HG02973 (cell line): ENCODE measurements around the gene ADCY9.
"Not testable (repeated sequence)": the region's sequence is repeated elsewhere in the genome, so short reads cannot be mapped to it uniquely, and the experiment has no call there.

Experiments
- ATAC-seq: cut with Tn5 transposase; IDR thresholded peaks from one replicate; pipeline ENCODE4 v1.9.1; 2021; ENCODE audit warnings: moderate library complexity; ENCODE audit not compliant: unreplicated experiment

ADCY9 gene

DNA sequence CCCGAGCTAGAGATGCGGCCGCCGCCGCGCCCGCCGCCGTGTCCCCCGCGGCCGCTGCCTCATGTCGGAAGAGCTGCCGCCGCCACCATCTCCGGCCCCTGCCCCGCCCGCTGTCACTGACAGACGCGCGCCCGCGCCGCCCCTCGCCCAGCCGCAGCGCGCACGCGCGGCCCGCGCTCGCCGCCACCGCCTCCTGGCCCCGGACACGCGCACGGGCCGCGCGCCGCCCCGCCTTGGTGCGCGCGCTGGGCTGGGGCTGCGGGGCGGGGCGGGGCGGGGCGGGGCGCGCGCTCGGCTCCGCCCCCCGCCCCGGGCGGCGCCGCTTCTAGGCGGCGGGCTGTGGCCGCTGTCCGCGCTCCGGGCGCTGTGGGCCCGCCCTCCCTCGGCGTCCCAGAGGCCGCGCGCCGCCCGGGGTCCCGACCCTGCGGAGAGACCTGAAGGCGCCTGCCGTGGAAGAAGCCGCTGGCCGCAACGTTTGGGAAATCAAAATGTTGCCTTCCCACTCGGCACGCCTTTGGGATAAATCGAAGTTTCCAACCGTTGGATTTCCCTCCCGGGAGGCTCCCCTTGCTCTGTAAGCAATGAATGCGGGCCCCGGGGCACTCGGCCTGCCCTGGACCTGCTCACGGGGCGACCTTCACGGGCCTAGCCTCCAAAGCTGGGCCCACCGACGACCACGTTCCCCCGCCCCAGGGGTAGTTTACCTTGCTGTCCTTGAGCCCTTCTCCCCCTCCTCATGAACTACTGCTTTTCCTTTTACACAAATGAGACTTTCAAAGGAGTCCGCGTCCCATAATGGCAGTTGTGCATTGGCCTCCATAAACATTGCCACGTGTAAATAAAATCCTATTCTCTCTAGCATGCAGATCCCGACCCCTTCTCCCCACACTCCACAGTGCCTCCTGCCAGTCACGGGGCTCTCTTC lies at the start of gene ADCY9:
Gene ADCY9 (minus strand): TSS at position 118 of the 925 bp plus-strand sequence. CDS start 1,000 bp downstream, outside the sequence.
- peak; percentile 44 for ATAC-seq

DNA sequence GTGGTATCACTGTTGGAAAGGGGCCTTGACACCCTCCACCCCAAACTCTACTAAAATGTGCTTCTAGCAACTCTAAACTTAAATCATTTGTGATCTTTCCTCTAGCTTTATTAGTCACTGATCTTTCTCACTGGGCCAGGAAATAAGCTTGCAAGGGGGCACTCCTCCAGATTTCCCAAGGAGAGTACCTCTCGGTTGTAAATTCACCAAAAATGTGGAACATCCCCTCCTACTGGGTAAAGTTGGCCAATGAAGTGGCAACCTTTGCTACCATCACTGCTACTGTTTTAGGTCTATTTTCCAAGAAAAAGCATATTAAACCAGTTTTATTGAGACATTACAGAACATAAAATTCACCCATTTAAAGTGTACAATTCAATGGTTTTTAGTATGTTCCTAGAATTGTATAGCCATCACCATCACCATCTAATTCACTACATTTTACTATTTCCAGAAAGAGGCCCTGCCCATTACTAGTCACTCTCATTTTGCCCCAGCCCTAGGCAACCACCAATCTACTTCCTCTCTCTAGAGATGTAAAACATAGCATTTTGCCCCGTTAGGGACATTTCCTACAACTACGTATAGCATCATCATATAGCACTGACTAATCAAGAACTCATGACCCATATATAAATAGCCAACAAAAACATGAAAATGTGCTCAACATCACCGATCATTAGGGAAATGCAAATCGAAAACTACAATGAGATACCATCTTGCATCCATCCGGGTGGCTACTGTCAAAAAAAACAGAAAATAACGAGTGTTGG lies 44.6 kb upstream of the ADCY9 start:
- ATAC-seq, result no peak

DNA sequence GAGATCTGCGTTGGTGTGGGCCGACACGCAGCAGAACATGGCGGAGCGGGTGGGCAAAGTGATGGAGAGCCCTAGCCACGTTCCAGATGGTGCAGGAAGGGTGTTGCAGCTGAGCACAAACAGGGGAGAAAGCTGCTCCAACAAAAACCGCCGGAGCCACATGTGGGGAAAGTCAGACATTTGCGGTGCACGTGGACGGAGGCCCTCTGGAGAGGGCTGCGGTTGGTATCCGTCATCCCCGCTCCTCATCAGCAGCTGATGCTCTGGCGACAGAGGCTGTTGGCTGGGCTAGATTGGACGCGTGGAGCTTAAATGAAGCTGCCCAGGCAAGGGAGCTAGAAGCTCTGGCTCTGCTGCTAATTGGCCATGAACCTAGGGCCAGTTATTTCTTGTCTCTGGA lies 43.5 kb upstream of the ADCY9 start:
- ATAC-seq, result no peak

DNA sequence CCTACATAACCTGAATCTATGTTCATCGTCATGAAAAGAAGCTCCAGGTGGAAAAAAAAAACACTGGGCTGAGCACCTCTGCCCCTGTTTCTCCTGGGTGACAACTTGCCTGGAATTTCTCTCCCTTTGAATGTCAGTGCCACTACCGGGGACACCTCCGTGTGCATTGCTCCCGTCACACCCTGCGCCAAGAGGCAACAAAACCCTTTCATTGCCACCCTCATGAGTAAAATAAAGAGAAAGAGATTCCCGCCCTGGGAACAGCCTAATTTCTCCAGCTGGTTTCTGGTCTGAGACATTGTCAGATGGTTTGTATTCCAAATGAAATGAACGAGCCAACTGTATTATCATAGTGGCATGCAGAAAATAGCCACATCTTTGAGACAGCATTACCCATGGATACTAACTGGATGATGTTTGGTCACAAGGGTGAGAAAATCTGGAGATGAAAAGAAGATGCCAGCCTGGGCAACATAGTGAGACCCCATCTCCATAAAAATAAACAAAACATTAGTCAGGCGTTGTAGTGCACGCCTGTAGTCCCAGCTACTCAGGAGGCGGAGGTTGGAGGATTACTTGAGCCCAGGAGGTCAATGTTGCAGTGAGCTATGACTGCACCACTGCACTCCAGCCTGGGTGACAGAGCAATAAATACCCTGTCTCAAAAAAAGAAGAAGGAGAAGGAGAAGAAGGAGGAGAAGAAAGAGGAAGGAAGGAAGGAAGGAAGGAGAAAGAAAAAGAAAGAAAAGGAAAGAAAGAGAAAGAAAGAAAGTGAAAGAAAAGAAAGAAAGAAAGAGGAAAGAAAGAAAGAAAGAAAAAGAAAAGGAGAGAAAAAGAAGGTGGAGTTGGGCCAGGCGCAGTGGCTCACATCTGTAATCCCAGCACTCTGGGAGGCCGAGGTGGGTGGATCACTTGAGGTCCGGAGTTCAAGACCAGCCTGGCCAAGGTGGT lies 42.2 kb upstream of the ADCY9 start:
- ATAC-seq, result no peak

DNA sequence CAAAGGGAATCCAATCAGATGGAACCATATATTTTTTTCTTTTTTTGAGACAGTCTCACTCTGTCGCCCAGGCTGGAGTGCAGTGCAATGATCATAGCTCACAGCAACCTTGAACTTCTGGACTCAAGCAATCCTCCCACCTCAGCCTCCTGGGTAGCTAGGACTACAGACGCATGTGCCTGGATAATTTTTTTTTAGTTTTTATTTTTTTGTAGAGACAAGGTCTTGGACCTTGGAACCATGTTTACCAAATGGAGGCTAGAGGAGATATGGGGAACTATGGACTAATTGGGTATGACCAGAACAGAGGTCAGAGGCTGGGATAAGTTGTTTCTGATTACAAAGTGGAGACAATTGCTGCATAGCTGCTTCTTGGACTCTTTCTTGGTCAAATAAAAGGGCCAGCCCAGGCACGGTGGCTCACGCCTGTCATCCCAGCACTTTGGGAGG lies 41.2 kb upstream of the ADCY9 start:
- no peak for ATAC-seq

DNA sequence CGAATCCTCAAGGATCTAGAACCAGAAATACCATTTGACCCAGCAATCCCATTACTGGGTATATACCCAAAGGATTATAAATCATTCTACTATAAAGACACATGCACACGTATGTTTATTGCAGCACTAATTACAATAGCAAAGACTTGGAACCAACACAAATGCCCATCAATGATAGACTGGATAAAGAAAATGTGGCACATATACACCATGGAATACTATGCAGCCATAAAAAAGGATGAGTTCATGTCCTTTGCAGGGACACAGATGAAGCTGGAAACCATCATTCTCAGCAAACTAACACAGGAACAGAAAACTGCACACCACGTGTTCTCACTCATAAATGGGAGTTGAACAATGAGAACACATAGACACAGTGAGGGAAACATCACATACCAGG lies 40.3 kb upstream of the ADCY9 start:
- not testable (repeated sequence) for ATAC-seq

DNA sequence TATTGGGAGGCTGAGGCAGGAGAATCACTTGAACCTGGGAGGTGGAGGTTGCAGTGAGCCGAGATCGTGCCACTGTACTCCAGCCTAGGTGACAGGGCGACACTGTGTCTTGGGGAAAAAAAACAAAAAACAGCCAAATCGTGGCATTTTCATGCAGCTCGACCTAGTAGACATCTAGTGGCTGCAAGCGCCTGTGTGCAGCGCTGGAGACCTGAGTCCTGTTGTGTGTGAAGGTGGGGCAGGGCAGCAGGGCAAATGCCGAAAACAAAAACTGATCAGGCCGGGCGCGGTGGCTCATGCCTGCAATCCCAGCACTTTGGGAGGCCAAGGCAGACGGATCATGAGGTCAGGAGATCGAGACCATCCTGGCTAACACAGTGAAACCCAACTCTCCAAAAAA lies 37.1 kb upstream of the ADCY9 start:
- not testable (repeated sequence) for ATAC-seq

DNA sequence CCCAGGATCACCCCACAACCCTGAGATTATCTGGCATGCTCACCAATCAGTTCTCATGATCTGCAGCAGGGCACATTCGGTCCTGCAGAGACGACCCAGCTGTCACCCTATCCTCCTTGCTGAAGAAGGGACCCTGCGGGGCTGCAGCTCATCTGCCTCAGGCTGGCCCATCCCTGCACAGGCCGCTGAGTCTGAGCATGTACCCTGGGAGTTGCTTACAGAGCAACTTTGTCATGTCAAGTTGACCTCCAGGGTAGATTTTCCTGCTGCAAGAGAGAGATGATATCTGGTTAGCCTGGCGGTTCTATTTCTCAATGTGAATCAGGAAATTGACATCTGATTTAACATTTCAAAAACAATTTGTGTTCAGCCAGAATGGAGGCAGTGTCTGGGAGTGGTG lies 36.0 kb upstream of the ADCY9 start:
- no peak for ATAC-seq

DNA sequence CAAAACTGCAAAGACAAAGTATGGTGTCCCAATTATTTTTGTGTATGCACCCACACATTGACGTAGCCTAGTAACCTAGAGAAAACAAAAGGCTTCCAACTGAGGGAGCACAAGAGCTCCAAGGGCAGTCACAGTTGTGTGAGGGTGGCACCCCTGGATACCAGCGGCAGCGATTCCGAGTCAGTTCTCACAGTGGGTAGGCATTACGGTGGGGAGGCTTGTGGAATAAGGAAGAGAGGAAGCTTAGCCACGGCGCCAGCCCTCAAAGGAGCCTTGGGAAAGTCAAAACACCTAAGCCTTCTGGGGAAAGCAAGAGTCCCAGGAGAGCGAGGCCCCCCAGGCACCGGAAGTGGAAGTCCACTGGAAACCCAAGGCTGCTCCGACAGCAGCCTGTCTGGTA lies 31.0 kb upstream of the ADCY9 start:
- ATAC-seq, result no peak

DNA sequence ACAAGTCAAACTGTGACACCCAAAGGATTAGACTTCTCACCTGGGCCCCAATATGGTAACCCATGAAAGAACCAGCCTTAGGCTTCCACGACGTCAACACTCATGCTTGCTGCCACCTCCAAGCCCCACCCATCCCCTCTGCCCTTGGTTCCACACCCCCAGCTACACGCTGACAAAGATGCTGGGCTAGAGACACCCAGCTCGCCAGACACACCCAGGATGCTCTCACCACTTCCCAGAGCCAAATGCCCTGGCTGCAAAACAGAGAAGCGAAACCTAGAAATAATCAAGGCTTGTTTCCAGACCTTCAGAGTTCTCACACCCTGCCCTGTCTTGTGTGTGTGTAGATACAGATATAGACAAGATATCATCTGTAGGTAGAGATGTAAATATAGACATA lies 26.0 kb upstream of the ADCY9 start:
- ATAC-seq, result no peak

DNA sequence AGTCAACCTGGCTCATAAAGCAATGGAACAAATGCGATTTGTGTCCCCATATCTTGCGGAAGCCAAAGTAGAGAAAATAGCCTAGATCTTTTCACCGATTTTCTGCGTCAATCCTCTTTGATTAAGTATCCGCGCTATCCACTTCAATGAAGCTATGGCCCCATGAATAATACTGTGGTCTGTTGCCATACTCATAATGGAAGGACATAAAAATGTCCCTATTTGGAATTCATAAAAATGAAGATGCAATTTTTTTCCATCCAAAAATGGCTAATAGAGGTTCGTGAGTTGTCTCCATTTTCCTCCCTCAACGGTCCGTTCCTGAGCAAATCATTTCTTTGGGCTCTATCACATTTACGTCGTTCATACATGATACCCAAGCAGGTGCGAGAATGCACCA lies 25.4 kb upstream of the ADCY9 start:
- no peak for ATAC-seq

DNA sequence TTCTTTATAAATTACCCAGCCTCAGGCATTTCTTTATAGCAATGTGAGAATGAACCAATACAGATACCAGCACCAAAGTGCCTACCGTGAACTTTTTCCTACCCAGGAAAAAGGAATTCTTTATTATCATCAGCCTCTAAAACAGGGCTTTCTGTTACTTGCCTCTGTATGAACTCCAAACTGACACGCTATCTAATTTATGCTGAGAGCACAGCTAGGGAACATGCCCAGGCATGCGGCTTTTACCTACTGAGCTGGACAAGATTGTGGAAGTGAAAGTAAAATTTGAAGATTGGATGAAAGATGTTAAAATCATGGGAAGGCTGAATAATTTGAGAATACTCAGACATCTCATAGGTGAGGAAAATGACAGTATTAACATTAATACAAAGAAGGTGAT lies 24.4 kb upstream of the ADCY9 start:
- ATAC-seq, result no peak

DNA sequence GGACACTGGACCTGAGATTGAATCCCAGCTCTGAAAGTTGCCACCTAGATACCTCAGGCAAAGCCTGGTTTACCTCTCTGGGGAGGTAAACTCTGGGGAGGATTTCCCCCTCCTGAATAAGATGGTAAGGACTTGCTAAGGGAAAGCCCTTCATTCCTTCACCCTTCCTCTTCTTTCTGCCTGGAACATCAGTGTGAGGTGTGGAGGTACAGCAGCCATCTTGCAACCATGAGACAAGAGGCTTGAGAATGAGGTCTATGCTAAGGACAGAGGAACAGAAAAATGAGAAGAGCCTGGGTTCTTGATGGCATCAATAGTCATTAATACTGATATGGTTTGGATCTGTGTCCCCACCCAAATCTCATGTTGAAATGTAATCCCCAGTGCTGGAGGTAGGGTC lies 23.7 kb upstream of the ADCY9 start:
- no peak for ATAC-seq

DNA sequence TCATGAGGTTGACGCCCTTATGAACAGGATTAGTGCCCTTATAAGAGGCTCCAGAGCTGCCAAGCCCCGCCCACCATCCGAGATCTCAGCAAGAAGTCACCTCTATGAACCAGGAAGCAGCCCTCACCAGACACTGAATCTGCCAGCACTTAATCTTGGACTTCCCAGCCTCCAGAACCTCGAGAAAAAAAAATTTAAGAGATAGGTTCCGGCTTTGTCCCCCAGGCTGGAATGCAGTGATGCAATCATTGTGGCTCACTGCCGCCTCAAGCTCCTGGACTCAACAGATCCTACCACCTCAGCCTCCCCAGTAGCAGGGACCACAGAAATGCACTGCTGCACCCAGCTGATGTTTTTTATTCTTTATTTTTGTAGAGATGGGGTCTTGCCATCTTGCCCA lies 22.5 kb upstream of the ADCY9 start:
- ATAC-seq, result no peak

DNA sequence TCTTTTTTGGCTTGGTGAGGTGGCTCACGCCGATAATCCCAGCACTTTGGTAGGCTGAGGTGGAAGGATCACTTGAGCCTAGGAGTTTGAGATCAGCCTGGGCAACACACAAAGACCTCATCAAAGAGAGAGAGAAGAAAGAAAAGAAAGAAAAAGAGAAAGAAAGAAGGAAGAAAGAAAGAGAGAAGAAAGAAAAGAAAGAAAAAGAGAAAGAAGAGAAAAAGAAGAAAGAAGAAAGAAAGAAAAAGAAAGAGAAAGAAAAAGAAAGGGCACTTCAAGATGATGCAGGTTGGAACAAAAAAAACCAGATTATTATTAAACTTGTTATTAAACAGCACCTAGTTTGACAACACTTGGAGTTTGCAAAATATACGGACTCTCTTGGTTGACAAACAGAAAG lies 21.2 kb upstream of the ADCY9 start:
- no peak for ATAC-seq

DNA sequence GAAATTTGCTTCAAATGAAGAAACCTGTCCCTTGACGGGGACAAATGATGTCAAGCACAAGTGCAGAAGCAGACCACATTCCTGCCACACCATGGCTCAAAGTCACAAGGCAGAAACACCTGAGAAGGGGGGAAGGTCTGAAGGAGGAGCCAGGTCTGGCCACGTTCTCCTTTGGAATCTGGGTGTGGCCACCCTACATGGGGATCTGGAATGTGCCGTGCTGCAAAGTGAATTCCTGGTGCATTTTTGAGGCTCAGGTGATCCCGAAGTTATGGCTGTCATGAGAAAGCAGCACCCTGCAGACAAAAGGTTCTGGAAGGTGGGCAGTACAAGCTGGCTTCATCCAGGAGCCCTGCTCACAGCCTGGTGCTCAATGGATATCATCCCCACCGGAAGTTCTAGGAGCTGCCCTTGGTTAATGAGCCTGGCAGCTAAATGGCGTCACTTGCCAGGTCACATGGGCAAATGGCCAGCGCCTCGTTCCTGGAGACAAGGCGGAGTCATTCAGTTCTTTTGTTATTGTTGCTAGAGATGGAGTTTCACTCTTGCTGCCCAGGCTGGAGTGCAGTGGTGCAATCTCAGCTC lies 20.1 kb upstream of the ADCY9 start:
- no peak for ATAC-seq

DNA sequence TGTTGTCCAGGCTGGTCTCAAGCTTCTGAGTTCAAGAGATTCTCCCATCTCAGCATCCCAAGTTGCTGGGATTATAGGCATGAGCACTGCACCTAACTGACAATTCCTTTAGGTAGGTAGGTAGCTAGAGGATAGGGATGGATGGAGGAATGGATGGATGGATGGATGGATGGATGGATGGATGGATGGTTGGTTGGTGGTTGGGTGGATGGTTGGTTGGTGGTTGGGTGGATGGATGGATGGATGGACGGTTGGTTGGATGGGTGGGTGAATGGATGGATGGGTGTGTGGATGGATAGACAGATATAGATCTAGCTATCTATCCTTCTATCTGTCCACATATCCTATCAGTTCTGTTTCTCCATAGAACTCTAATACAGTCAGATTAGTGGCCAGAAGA lies 19.3 kb upstream of the ADCY9 start:
- no peak for ATAC-seq

DNA sequence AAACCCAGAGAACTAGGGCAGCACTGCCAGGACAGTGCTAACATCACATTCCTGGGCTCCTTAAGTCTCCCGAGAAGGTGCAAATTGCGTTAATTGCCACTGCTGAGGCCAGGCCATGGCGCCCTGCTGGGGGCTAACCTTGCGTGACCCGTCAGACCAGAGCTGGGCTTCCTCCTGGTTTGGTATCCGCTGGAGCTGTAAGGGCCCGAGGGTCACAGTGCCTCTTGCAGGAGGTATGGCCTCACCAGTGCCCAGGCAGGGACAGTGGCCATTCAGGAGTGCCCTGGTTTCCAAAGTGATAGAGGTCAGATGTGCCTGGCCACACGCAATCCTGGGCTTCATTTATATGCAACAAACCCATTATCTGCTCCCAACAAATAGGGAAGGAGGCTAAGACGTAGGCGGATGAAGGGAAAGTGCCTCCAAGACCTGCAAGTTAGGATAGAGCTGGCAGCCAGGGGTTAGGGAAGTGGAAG lies 17.7 kb upstream of the ADCY9 start:
- no peak for ATAC-seq

DNA sequence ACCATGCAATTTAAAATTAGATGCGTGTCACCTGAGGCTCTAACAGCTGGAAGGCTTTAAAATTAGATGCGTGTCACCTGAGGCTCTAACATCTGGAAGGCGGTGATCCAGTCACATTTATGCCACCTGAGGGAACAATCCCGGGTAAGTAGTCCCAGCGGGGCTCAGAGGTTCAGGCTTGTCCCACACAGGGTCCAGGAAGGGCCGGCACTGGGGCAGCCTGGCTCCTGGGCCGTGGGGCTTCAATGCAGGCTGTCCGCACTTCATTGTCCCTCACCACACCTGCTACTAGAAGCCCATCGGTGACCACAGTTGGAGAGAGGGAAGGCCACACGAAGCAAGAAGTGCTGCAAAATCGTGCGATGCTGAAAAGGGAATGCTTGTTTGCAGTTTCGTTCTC lies 15.4 kb upstream of the ADCY9 start:
- ATAC-seq, result no peak

DNA sequence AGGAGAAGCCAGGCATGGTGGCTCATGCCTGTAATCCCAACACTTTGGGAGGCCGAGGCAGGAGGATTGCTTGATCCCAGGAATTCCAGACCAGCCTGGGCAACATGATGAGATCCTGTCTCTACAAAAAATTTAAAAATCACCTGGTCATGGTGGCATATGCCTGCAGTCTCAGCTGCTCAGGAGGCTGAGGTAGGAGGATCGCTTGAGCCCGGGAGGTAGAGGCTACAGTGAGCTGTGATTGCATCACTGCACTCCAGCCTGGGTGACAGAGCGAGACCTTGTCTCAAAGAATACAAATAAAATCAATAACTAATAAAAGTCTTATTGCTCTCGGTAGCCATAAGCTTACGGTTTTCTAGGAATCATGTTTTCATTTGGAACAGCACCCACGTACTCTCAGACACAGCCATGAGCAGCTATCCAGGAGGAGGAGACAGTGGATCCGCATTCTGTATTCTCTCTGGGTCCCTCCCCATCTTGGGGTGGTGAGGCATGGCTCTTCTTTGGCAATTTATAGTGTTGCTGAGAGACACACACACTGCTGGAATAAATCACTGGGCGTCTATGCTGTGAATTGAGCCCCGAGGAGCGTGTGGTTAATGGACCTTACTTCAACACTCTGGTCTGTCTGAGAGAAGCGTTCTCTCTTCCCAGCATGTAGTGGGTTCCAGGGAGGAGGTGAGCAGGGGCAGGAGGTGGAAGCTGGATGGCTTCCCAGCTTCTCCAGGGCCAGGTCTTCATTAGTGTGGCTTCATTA lies 8.5 kb upstream of the ADCY9 start:
- ATAC-seq, result no peak
